ENCODE measurements around the gene FOXN3. TPM values are rescaled to one million over a fixed set of nuclear protein-coding genes. Genes with fewer than 3 reads are reported as not detected.

FOXN3 gene
- total RNA-seq, 1 donor from 2014 or later = 106 TPM

DNA sequence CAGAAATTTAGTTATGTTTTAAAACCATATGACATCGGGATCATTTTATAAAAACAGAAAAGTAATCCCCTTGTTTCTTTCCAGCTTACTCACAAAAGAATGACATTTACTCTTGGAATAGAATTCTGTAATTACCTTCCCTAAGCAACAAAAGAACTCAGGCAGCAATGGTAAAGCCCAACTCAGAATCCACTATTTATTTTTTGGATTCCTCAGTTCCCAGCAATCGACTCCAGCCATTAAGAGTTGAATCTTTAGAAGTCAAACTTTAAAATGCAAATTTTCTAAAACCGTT, 65.9 kb downstream of the FOXN3 start:
- Mint-ChIP-seq H3K4me1 (peaks cover 61% of the 10 kb centered on the region), H3K4me3 (peak overlapping the region; percentile 77)
- intact Hi-C loops (cut with micrococcal nuclease) = loop anchor here (1.0 kb wide), 3 partner anchors 14 to 65 kb away; no protein-coding TSS in a partner anchor

DNA sequence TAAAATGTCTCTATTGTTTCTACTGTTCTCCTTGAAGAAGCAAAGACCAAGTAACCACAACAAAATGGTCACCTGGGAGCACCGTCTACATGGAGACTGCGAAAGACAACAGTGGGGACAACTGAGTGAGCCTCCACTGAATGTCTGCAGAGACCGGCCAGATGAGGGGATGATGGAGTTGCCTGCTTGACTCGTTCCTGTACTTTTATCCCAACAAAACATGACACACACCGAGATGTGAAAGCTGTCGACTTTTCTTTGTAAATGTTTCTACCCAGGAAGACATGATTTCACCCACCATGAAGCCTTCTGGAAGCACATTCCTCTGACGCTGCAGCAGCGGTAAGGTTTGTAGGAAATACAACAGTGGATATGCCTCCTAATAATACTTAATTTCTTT, 66.9 kb downstream of the FOXN3 start:
- Mint-ChIP-seq H3K4me1 (peaks cover 58% of the 10 kb centered on the region), H3K4me3 (no peak overlapping the region), H3K36me3 (ENCODE audit: low read depth) (peaks cover 40% of the 10 kb centered on the region), H3K27ac (peak overlapping the region; percentile 94), H3K27me3 (no peaks in the 10 kb centered on the region), H3K9me3 (no peaks in the 10 kb centered on the region)
- ChIA-PET POLR2A (no interaction called here), CTCF (no interaction called here)
- TF ChIP-seq, protein P1, sequence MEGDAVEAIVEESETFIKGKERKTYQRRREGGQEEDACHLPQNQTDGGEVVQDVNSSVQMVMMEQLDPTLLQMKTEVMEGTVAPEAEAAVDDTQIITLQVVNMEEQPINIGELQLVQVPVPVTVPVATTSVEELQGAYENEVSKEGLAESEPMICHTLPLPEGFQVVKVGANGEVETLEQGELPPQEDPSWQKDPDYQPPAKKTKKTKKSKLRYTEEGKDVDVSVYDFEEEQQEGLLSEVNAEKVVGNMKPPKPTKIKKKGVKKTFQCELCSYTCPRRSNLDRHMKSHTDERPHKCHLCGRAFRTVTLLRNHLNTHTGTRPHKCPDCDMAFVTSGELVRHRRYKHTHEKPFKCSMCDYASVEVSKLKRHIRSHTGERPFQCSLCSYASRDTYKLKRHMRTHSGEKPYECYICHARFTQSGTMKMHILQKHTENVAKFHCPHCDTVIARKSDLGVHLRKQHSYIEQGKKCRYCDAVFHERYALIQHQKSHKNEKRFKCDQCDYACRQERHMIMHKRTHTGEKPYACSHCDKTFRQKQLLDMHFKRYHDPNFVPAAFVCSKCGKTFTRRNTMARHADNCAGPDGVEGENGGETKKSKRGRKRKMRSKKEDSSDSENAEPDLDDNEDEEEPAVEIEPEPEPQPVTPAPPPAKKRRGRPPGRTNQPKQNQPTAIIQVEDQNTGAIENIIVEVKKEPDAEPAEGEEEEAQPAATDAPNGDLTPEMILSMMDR (IDR thresholded peaks at IDR 0.05) = no peak
- ATAC-seq (ENCODE audit: low read depth) = no peak
- intact Hi-C loops (cut with micrococcal nuclease) = no loop called here
- DNase-seq = no peak

More for the DNA sequence above, 65.9 kb downstream of the FOXN3 start:
- ATAC-seq (ENCODE audit: low read depth) = no peak
- no peak for DNase-seq
- Mint-ChIP-seq H3K27ac (peak overlapping the region; percentile 94), H3K27me3 (no peaks in the 10 kb centered on the region), H3K9me3 (no peaks in the 10 kb centered on the region), H3K36me3 (ENCODE audit: low read depth) (peaks cover 40% of the 10 kb centered on the region)
- CTCF ChIA-PET = no interaction called here
- POLR2A ChIA-PET = interaction anchor here (1.0 to 1.7 kb wide), 3 partner anchors 14 to 79 kb away, joined by 3 to 8 read pairs (median 6); no protein-coding TSS in a partner anchor
- TF ChIP-seq, protein P1 (IDR thresholded peaks at IDR 0.05) = no peak

DNA sequence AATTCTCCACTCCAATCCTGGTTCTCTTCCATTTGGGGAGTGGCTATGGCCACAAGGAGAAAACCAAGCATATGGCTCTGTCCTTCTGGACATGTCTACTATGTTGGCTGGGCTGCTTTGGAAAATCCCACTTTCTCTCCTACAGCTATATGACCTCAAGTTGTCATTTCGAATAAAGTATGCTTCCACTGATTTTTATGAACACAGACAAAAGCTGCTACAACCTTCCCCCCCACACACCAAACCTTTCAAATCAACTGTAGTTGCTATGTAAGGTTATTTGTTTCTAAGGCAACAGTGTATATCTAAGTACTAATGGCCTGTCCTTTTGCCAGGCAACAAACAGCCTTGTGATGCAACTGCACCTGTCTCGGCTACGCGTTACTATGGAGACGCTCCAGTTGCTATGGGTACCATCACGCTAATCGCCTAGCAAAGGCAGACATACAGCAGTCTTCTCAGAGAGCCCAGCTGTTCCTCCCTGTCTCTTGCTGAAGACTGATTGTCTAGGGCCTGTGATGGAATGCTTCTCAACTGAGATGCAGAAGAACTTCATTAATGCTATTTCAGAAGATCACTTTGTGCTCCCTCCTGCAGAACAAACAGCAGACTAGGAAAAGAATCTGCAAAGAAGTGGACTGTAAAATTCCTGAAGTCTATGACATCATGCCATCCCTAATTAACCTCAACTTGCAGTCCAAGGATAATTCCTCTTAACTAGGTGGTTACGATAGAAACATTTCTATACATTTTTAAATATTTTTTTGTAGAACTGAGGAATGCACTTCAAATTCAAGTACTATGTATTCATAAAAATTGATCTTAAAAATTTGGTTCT, 67.6 kb downstream of the FOXN3 start:
- CTCF ChIA-PET = no interaction called here
- H3K27ac Mint-ChIP-seq = no peak overlapping the region
- TF ChIP-seq, protein P1 (IDR thresholded peaks at IDR 0.05) = no peak
- H3K4me1 Mint-ChIP-seq = peaks cover 58% of the 10 kb centered on the region
- intact Hi-C loops (cut with micrococcal nuclease) = no loop called here
- POLR2A ChIA-PET = interaction anchor here (0.7 kb wide), 1 partner anchor 47 kb away, joined by 3 read pairs; no protein-coding TSS in a partner anchor
- peaks cover 47% of the 10 kb centered on the region for H3K36me3 Mint-ChIP-seq (ENCODE audit: low read depth)
- H3K4me3 Mint-ChIP-seq = no peak overlapping the region
- DNase-seq (no peak), ATAC-seq (ENCODE audit: low read depth) (no peak)
- no peaks in the 10 kb centered on the region for H3K27me3 Mint-ChIP-seq
- no peaks in the 10 kb centered on the region for H3K9me3 Mint-ChIP-seq

DNA sequence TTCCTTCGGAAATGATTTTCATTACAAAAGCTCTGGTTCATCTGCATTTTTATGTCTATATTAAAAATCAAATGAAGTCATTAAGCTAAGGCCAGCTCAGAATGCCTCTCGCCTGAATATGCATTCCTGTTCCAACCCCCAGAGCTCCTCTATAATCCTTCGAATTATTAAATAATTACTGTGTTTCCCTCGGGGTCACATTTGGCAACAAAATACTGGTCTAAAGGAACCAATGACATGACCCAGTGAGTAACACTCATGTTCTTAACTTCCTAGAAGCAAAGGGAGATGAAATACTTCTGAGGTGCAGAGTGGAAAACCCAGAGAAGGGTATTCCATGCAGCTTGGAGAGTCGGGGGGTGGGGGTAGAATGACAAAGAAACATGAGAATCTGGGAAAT, 68.3 kb downstream of the FOXN3 start:
- intact Hi-C loops (cut with micrococcal nuclease) = no loop called here
- Mint-ChIP-seq H3K4me3 (no peak overlapping the region), H3K27me3 (no peaks in the 10 kb centered on the region), H3K36me3 (ENCODE audit: low read depth) (peaks cover 47% of the 10 kb centered on the region), H3K4me1 (peaks cover 55% of the 10 kb centered on the region), H3K9me3 (no peaks in the 10 kb centered on the region), H3K27ac (no peak overlapping the region)
- ChIA-PET POLR2A (interaction anchor here (0.7 kb wide), 1 partner anchor 47 kb away, joined by 3 read pairs; no protein-coding TSS in a partner anchor), CTCF (no interaction called here)
- TF ChIP-seq, protein P1 (IDR thresholded peaks at IDR 0.05) = no peak
- ATAC-seq (ENCODE audit: low read depth) = no peak
- DNase-seq = no peak

DNA sequence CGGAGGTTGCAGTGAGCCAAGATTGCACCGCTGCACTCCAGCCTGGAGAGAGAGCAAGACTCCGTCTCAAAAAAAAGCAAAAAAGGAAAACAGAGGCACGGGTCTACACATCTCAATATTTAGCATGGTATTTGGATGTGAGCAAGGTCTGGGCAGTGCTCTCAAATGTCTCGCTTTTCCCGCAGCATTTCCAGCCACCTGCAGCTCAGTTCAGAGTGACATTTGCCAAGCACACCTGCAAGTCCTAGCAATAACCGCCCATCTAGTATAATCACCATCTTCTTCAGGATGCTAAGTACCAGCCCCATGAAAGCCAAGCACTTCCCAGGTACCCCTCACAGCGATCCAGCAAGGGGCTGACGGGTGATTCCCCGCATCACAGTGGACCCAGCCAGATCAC, 69.1 kb downstream of the FOXN3 start:
- TF ChIP-seq, protein P1 (IDR thresholded peaks at IDR 0.05) = no peak
- intact Hi-C loops (cut with micrococcal nuclease) = no loop called here
- H3K36me3 Mint-ChIP-seq (ENCODE audit: low read depth) = peaks cover 47% of the 10 kb centered on the region
- ChIA-PET POLR2A (no interaction called here), CTCF (no interaction called here)
- no peak overlapping the region for H3K4me3 Mint-ChIP-seq
- peaks cover 47% of the 10 kb centered on the region for H3K4me1 Mint-ChIP-seq
- no peak for DNase-seq
- H3K27ac Mint-ChIP-seq = no peak overlapping the region
- H3K27me3 Mint-ChIP-seq = no peaks in the 10 kb centered on the region
- no peaks in the 10 kb centered on the region for H3K9me3 Mint-ChIP-seq
- ATAC-seq (ENCODE audit: low read depth) = no peak

Data from activated B cell treated with CpG ODN at 0.5 μM for 24 hours (primary cell).